Measurements from ENCODE around the gene JAKMIP2. TPM values are rescaled to one million over a fixed set of nuclear protein-coding genes. Genes with fewer than 3 reads are reported as not detected.

Gene JAKMIP2
- polyA plus RNA-seq, 1 donor from 2014 or later, result 46.3 TPM

GRCh38 chr5:147691130-147691529 is 91.4 kb downstream of the JAKMIP2 start:
- Histone ChIP-seq H2AFZ (ENCODE audit: low read depth, low read length) (no peak overlapping the region), H3K9me3 (ENCODE audit: low read length) (no peaks in the 10 kb centered on the region)
- no peak for TF ChIP-seq TAF1 (IDR thresholded peaks at IDR 0.05; ENCODE audit: low read depth)
- TF ChIP-seq POLR2AphosphoS5 (IDR thresholded peaks at IDR 0.05), result no peak

DNA sequence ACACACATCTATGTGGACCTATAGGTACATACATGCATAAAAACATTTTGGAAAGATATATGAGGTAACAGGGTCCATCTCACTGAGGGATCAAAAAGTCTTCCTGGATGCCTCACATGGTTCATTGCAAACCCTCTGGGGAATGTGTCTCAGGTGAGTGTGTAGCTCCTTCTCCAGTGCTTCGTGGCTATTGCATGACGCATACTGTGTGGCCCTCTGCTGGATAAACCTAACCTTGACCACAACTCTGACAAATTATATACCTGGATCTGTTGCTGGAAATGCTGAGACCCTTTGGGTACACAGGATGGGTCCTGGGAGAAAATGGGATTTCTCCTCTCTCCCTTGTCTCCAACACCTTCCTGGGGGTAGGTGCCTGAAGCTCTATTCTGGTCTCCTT is 91.9 kb downstream of the JAKMIP2 start:
- Histone ChIP-seq H3F3A (ENCODE audit: insufficient read depth, low read length, poor library complexity, severe bottlenecking) (no peaks in the 10 kb centered on the region), H3K4me3 (ENCODE audit: low read length) (no peak overlapping the region), H3K9me2 (ENCODE audit: insufficient read depth, low read length) (no peaks in the 10 kb centered on the region), H3K9me3 (ENCODE audit: low read length) (no peaks in the 10 kb centered on the region), H3K27ac (ENCODE audit: low read length) (no peak overlapping the region), H3K36me3 (ENCODE audit: insufficient read depth, low read length) (no peaks in the 10 kb centered on the region), H2AFZ (ENCODE audit: low read depth, low read length) (no peak overlapping the region), H3K4me2 (ENCODE audit: low read length) (no peak overlapping the region), H3K79me2 (replicated peaks; ENCODE audit: insufficient read depth, low read length) (peaks cover 23% of the 10 kb centered on the region), H4K20me1 (ENCODE audit: insufficient read depth) (no peaks in the 10 kb centered on the region), H3K27me3 (ENCODE audit: insufficient read depth, low read depth, low read length) (no peaks in the 10 kb centered on the region), H3K9ac (ENCODE audit: low read length) (no peak overlapping the region)
- TF ChIP-seq, protein P1, sequence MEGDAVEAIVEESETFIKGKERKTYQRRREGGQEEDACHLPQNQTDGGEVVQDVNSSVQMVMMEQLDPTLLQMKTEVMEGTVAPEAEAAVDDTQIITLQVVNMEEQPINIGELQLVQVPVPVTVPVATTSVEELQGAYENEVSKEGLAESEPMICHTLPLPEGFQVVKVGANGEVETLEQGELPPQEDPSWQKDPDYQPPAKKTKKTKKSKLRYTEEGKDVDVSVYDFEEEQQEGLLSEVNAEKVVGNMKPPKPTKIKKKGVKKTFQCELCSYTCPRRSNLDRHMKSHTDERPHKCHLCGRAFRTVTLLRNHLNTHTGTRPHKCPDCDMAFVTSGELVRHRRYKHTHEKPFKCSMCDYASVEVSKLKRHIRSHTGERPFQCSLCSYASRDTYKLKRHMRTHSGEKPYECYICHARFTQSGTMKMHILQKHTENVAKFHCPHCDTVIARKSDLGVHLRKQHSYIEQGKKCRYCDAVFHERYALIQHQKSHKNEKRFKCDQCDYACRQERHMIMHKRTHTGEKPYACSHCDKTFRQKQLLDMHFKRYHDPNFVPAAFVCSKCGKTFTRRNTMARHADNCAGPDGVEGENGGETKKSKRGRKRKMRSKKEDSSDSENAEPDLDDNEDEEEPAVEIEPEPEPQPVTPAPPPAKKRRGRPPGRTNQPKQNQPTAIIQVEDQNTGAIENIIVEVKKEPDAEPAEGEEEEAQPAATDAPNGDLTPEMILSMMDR (IDR thresholded peaks at IDR 0.05; ENCODE audit: poor library complexity, severe bottlenecking), result peak; percentile 8
- TF ChIP-seq TAF1 (IDR thresholded peaks at IDR 0.05; ENCODE audit: low read depth), result no peak

More at GRCh38 chr5:147691130-147691529, 91.4 kb downstream of the JAKMIP2 start:
- Histone ChIP-seq H4K20me1 (ENCODE audit: insufficient read depth) (no peaks in the 10 kb centered on the region), H3K9ac (ENCODE audit: low read length) (no peak overlapping the region), H3K4me3 (ENCODE audit: low read length) (no peak overlapping the region), H3K79me2 (replicated peaks; ENCODE audit: insufficient read depth, low read length) (peaks cover 24% of the 10 kb centered on the region), H3F3A (ENCODE audit: insufficient read depth, low read length, poor library complexity, severe bottlenecking) (no peaks in the 10 kb centered on the region), H3K27ac (ENCODE audit: low read length) (no peak overlapping the region), H3K27me3 (ENCODE audit: insufficient read depth, low read depth, low read length) (no peaks in the 10 kb centered on the region), H3K4me2 (ENCODE audit: low read length) (no peak overlapping the region), H3K36me3 (ENCODE audit: insufficient read depth, low read length) (no peaks in the 10 kb centered on the region), H3K9me2 (ENCODE audit: insufficient read depth, low read length) (no peaks in the 10 kb centered on the region)

GRCh38 chr5:147689426-147689825 is 93.1 kb downstream of the JAKMIP2 start:
- H3K9me2 ChIP-seq (ENCODE audit: insufficient read depth, low read length), result no peaks in the 10 kb centered on the region
- no peak overlapping the region for H3K4me3 ChIP-seq (ENCODE audit: low read length)
- H3K79me2 ChIP-seq (replicated peaks; ENCODE audit: insufficient read depth, low read length), result peaks cover 23% of the 10 kb centered on the region
- TF ChIP-seq TAF1 (IDR thresholded peaks at IDR 0.05; ENCODE audit: low read depth) (no peak), EP300 (conservative IDR thresholded peaks at IDR 0.05; ENCODE audit: poor library complexity, severe bottlenecking) (no peak), EZH2 (IDR thresholded peaks at IDR 0.05; ENCODE audit: borderline replicate concordance, insufficient read depth, low read length, poor library complexity, severe bottlenecking) (no peak), POLR2AphosphoS5 (IDR thresholded peaks at IDR 0.05) (no peak), SMC3 (conservative IDR thresholded peaks at IDR 0.05; ENCODE audit: poor library complexity) (no peak), RAD21 (conservative IDR thresholded peaks at IDR 0.05) (no peak), MXI1 (conservative IDR thresholded peaks at IDR 0.05; ENCODE audit: poor library complexity, severe bottlenecking) (no peak)
- TF ChIP-seq, protein P1 (IDR thresholded peaks at IDR 0.05; ENCODE audit: poor library complexity, severe bottlenecking), result no peak
- TF ChIP-seq, protein P2, sequence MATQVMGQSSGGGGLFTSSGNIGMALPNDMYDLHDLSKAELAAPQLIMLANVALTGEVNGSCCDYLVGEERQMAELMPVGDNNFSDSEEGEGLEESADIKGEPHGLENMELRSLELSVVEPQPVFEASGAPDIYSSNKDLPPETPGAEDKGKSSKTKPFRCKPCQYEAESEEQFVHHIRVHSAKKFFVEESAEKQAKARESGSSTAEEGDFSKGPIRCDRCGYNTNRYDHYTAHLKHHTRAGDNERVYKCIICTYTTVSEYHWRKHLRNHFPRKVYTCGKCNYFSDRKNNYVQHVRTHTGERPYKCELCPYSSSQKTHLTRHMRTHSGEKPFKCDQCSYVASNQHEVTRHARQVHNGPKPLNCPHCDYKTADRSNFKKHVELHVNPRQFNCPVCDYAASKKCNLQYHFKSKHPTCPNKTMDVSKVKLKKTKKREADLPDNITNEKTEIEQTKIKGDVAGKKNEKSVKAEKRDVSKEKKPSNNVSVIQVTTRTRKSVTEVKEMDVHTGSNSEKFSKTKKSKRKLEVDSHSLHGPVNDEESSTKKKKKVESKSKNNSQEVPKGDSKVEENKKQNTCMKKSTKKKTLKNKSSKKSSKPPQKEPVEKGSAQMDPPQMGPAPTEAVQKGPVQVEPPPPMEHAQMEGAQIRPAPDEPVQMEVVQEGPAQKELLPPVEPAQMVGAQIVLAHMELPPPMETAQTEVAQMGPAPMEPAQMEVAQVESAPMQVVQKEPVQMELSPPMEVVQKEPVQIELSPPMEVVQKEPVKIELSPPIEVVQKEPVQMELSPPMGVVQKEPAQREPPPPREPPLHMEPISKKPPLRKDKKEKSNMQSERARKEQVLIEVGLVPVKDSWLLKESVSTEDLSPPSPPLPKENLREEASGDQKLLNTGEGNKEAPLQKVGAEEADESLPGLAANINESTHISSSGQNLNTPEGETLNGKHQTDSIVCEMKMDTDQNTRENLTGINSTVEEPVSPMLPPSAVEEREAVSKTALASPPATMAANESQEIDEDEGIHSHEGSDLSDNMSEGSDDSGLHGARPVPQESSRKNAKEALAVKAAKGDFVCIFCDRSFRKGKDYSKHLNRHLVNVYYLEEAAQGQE (IDR thresholded peaks at IDR 0.05; ENCODE audit: borderline replicate concordance), result no peak
- no peak overlapping the region for H3K4me2 ChIP-seq (ENCODE audit: low read length)
- no peaks in the 10 kb centered on the region for H3K36me3 ChIP-seq (ENCODE audit: insufficient read depth, low read length)
- H3K9me3 ChIP-seq (ENCODE audit: low read length), result no peaks in the 10 kb centered on the region
- H3K27me3 ChIP-seq (ENCODE audit: insufficient read depth, low read depth, low read length), result no peaks in the 10 kb centered on the region
- H3F3A ChIP-seq (ENCODE audit: insufficient read depth, low read length, poor library complexity, severe bottlenecking), result no peaks in the 10 kb centered on the region
- no peak overlapping the region for H3K9ac ChIP-seq (ENCODE audit: low read length)
- H4K20me1 ChIP-seq (ENCODE audit: insufficient read depth), result no peaks in the 10 kb centered on the region
- no peak overlapping the region for H2AFZ ChIP-seq (ENCODE audit: low read depth, low read length)
- H3K27ac ChIP-seq (ENCODE audit: low read length), result no peak overlapping the region
